Subcutaneous abdominal adipose tissue (tissue), 5 donors: ENCODE measurements around the gene CAPN8.

Experiments used
- H3K27ac ChIP-seq: one replicate; pipeline ENCODE4 v1.7.0; 2013; ENCODE audit warnings: low read depth, mild to moderate bottlenecking, inconsistent platforms, low read length, moderate library complexity
- H3K27me3 ChIP-seq, 5 donors: one replicate each; pipeline ENCODE4 v1.7.0; 2013; ENCODE audit warnings: low read length in 5 of 5, inconsistent platforms in 1 of 5; ENCODE audit not compliant: control insufficient read depth in 5 of 5, insufficient read depth in 4 of 5
- H3K36me3 ChIP-seq, 5 donors: one replicate each; pipeline ENCODE4 v1.7.0; 2013; ENCODE audit warnings: low read length in 5 of 5; ENCODE audit not compliant: control insufficient read depth in 5 of 5, insufficient read depth in 5 of 5
- H3K4me1 ChIP-seq, 5 donors: one replicate each; pipeline ENCODE4 v1.7.0; 2013; ENCODE audit warnings: low read length in 5 of 5, mild to moderate bottlenecking in 3 of 5, moderate library complexity in 1 of 5; ENCODE audit not compliant: control insufficient read depth in 5 of 5, insufficient read depth in 5 of 5
- H3K4me3 ChIP-seq, 5 donors: one replicate each; pipeline ENCODE4 v1.7.0; 2013; ENCODE audit warnings: low read length in 5 of 5, low read depth in 1 of 5
- H3K9ac ChIP-seq, 5 donors: one replicate each; pipeline ENCODE4 v1.7.0; 2013; ENCODE audit warnings: low read length in 5 of 5, mild to moderate bottlenecking in 4 of 5, moderate library complexity in 3 of 5
- H3K9me3 ChIP-seq, 5 donors: one replicate each; pipeline ENCODE4 v1.7.0; 2013; ENCODE audit warnings: low read length in 5 of 5; ENCODE audit not compliant: control insufficient read depth in 5 of 5
- donor health status: healthy.
- donor health status: healthy.
- donor health status: healthy.
- donor health status: healthy.
- donor health status: healthy.

CAPN8 gene

DNA sequence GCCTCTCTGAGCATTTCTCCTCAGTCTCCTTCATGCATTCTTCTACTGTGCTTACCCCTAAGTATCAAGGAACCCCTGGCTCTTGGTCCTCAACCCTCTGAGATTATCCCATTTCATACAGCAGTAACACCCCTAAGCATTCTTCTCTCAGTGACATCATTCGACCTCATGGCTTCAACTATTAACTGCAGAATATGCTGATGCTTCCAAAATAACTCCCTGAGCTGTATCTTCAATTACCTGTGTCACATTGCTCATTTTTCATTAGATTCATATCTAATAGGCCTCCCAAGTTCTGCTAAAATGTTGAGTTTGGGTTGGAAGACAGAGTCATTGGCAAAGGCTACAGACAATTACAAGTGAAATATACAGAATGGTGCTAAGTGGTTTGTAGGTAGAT is 7.5 kb downstream of the CAPN8 start:
- Histone ChIP-seq H3K4me3 (no peak overlapping the region), H3K36me3 (no peaks in the 10 kb centered on the region), H3K27ac (no peak overlapping the region)

DNA sequence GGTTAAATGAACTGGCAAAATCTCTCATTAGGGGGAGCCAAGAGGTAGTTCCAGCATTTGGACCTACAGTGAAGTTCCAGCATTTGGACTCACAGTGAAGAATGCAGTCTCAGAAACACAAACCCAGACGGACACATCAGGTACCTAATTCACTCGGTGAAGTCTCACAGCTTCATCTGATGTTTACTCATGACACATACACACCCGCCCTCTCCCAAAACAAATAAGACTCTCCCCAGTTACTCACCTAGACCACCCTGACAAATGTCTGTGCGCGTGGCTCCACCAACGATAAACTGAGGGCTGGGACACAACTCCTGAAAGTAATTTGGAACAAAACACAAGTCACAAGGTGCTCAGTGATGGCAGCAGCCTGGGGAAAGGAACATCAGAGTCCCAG is 11.4 kb downstream of the CAPN8 start:
- H3K9me3 ChIP-seq = peaks cover 0 to 2% (median 0%) of the 10 kb centered on the region in 5 donors
- peaks cover 0 to 2% (median 0%) of the 10 kb centered on the region in 5 donors for H3K27me3 ChIP-seq
- H3K4me1 ChIP-seq = no peaks in the 10 kb centered on the region
- no peak overlapping the region for H3K9ac ChIP-seq
- H3K4me3 ChIP-seq = no peak overlapping the region
- H3K27ac ChIP-seq = no peak overlapping the region
- H3K36me3 ChIP-seq = no peaks in the 10 kb centered on the region

More for the DNA sequence above, 7.5 kb downstream of the CAPN8 start:
- Histone ChIP-seq H3K9me3 (no peaks in the 10 kb centered on the region), H3K9ac (no peak overlapping the region), H3K4me1 (no peaks in the 10 kb centered on the region), H3K27me3 (peaks cover 0 to 3% (median 2%) of the 10 kb centered on the region in 5 donors)

DNA sequence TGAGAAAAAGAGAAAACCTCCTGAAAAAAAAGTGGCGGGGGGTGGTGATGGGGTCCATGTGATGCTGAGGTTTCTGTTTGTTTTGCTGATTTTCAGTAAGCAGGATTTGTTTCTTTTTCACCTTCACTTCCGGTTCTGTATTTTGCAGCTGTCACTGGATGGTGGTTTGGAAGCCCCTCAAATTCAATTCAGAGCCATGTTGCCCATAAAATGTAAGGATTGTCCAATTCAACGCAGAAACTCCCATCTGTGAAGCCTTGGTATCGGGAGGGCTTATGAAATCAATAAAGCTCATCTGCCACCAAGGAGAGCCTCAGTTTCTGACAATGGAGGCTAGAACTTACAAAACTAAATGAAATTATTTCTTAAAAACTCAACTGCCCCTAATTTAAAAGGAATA is 12.1 kb downstream of the CAPN8 start:
- no peaks in the 10 kb centered on the region for H3K36me3 ChIP-seq
- H3K9me3 ChIP-seq = peaks cover 0 to 3% (median 0%) of the 10 kb centered on the region in 5 donors
- H3K27me3 ChIP-seq = peaks cover 0 to 2% (median 0%) of the 10 kb centered on the region in 5 donors
- no peaks in the 10 kb centered on the region for H3K4me1 ChIP-seq
- no peak overlapping the region for H3K9ac ChIP-seq
- no peak overlapping the region for H3K27ac ChIP-seq
- no peak overlapping the region for H3K4me3 ChIP-seq

DNA sequence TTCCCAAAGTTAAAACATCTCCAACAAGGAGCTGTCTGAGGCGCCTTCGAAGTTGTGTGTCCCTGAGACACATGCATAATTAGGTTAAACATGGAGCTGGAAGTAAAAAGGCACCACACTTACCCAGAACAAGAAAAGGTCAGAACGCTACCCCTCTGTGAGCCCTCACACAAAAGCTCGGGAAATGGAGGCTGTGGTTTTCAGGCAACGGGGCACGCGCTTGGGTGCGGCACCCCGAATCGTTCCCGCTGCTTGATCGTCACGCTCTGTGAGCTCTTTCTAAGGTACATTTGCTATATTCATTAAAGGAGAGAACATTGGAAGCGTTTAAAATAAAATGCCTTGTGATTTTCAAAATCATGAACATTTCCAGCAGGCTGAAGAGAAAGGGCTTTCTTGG is 12.5 kb downstream of the CAPN8 start:
- H3K4me3 ChIP-seq = no peak overlapping the region
- peaks cover 0 to 2% (median 0%) of the 10 kb centered on the region in 5 donors for H3K27me3 ChIP-seq
- no peak overlapping the region for H3K9ac ChIP-seq
- H3K4me1 ChIP-seq = no peaks in the 10 kb centered on the region
- no peaks in the 10 kb centered on the region for H3K36me3 ChIP-seq
- H3K9me3 ChIP-seq = peaks cover 0 to 3% (median 0%) of the 10 kb centered on the region in 5 donors
- H3K27ac ChIP-seq = no peak overlapping the region

DNA sequence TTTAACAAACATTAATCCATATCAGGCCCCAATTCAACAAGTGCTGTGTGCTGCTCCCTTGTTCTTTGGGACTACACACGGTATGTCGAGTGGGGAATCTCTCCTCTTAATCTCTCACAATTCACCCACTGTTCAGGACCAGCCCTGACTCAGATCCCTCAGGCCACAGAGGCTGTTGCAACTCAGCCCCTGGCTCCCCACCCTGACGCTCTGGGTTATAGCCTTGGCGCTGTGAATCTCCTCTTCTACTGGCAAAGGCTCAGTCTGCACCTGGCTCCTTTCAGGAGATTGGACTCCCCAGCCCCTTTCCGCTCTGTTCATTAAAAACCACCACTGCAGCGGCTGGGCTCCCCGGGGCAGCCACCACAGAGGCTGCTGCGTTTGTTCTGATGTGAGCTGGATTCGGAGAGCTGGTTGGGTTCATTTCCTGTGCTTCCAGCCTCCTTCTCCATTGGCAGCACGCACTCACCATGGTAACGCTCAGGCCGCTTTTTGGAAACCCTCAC is 13.0 kb downstream of the CAPN8 start:
- H3K27me3 ChIP-seq = peaks cover 0 to 2% (median 0%) of the 10 kb centered on the region in 5 donors
- H3K9me3 ChIP-seq = peaks cover 0 to 3% (median 0%) of the 10 kb centered on the region in 5 donors
- no peak overlapping the region for H3K9ac ChIP-seq
- H3K27ac ChIP-seq = no peak overlapping the region
- no peaks in the 10 kb centered on the region for H3K36me3 ChIP-seq
- no peak overlapping the region for H3K4me3 ChIP-seq
- H3K4me1 ChIP-seq = no peaks in the 10 kb centered on the region

DNA sequence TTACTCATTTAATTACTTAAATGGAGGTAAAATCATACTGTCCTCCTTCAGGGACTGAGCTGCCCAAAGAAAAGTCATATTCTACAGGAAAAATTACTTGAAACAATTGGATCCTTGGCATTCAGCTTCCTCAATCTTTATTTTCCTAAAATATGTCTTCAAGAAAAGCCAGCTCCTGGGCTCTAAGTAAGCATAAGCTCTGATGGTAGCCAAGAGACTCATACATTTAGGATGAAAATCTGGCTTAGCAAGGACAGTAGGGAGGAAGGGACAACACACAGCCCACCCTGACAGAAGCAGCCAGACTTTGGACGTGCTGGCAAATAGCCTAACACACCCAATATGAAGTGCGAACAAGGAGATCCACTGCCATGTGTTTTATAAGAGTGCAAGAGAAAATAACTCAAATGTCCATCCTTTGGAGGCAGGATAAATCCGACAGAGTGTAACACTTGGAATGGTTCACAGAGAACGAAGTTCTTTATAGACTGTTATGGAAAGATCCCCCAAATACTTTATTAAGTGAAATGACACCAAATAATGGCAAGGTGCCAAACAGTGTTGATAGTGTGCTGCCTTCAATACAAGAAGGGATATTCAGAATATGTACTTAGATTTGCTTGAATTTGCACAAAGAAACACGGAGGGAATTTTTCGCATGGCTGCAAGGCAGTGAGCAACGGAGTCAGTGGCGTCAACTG is 14.1 kb downstream of the CAPN8 start:
- Histone ChIP-seq H3K27ac (no peak overlapping the region), H3K9me3 (peaks cover 0 to 3% (median 0%) of the 10 kb centered on the region in 5 donors), H3K27me3 (peaks cover 0 to 2% (median 0%) of the 10 kb centered on the region in 5 donors)

DNA sequence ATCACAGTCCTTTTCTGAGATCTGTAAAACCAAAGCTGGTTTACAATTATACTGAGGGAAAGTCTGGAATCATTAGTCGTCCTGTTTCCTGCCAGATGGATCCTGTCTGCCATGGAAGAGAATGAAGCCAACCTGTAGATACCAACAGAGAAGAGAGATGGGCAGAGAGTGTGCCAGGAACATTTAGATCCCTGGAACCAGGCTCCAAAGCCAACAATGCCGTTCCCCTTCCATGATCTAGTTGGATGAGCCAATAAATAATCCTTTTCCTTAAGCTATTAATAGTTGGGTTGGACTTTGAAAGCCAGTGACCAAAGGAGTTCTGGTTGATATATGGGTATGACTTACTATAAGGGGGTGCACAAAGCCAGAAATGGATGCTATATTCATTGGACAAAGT is 15.0 kb downstream of the CAPN8 start:
- no peaks in the 10 kb centered on the region for H3K4me1 ChIP-seq
- peaks cover 0 to 5% (median 0%) of the 10 kb centered on the region in 5 donors for H3K27me3 ChIP-seq
- no peaks in the 10 kb centered on the region for H3K36me3 ChIP-seq
- H3K4me3 ChIP-seq = no peak overlapping the region
- peaks cover 0 to 3% (median 0%) of the 10 kb centered on the region in 5 donors for H3K9me3 ChIP-seq
- no peak overlapping the region for H3K27ac ChIP-seq
- H3K9ac ChIP-seq = no peak overlapping the region

More for the DNA sequence above, 14.1 kb downstream of the CAPN8 start:
- no peaks in the 10 kb centered on the region for H3K4me1 ChIP-seq
- H3K9ac ChIP-seq = no peak overlapping the region
- H3K4me3 ChIP-seq = no peak overlapping the region
- no peaks in the 10 kb centered on the region for H3K36me3 ChIP-seq

DNA sequence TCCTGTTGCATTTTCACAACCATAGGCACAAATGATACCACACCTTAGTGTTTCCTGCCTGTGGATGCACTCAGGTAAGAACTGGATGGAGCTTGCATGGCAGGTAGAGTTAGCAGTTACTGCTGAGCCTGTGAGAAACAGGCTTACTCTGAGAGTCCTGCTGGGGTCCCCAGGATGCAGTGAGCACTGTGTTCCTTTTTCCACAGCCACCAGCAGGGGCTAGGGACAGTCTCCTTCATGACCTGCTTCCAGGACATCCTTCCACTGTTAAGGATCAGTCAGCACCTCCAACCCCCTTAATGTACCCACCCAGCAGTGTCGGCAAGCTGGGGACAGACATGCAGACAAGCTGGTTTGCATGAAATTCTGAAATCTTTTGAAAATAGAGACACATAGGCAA is 16.3 kb downstream of the CAPN8 start:
- Histone ChIP-seq H3K9me3 (peaks cover 0 to 3% (median 0%) of the 10 kb centered on the region in 5 donors), H3K9ac (no peak overlapping the region), H3K36me3 (no peaks in the 10 kb centered on the region), H3K27me3 (peaks cover 0 to 5% (median 0%) of the 10 kb centered on the region in 5 donors), H3K27ac (no peak overlapping the region), H3K4me1 (no peaks in the 10 kb centered on the region), H3K4me3 (no peak overlapping the region)

DNA sequence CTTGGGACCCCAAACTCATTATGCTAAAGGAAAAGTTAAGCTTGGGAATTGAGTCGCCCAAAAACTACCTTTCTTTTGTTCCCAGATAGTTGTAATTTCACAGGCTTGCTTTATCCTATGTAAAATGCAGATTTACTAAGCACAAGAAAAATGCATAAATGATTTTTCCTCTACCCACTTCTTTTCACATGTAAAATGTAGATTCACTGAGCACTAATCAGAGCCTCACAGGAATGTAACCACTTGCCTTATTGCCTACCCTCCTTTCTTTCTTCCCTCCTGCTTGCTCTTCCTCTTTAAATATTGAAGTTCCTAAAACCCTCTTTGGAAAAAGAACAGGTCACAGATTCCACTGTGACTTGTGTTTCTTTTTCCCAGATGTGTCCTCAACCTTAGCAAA is 18.3 kb downstream of the CAPN8 start:
- Histone ChIP-seq H3K4me3 (no peak overlapping the region), H3K9me3 (peaks cover 0 to 3% (median 0%) of the 10 kb centered on the region in 5 donors), H3K36me3 (no peaks in the 10 kb centered on the region), H3K4me1 (no peaks in the 10 kb centered on the region), H3K9ac (no peak overlapping the region), H3K27me3 (peaks cover 0 to 5% (median 0%) of the 10 kb centered on the region in 5 donors), H3K27ac (no peak overlapping the region)

DNA sequence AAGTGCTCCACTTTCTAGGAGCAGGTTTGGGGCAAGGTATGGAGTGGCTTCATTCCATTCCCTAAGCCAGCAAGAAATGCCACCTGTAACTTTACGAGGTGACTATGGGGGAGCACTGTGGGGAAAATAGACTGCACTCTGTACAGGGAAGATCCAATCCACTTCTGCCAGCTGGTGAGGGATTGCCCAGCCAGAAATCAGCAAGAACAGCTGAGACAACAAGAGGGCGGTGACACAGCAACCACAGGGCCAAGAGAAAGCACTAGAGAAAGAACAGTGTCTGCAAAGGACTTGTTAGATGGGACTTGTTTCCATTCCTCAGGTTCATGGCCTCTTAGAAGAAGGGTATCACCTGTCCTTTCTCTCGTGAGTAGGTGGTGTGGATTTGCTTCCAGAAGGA is 19.6 kb downstream of the CAPN8 start:
- Histone ChIP-seq H3K4me1 (no peaks in the 10 kb centered on the region), H3K9me3 (peaks cover 0 to 3% (median 0%) of the 10 kb centered on the region in 5 donors), H3K27me3 (peaks cover 0 to 5% (median 0%) of the 10 kb centered on the region in 5 donors), H3K27ac (no peak overlapping the region), H3K36me3 (no peaks in the 10 kb centered on the region), H3K4me3 (no peak overlapping the region), H3K9ac (no peak overlapping the region)
